H9 (cell line): Measurements from ENCODE around the gene MZF1. TPM values are rescaled to one million over a fixed set of nuclear protein-coding genes. Genes with fewer than 3 reads are reported as not detected.

Source experiments
- DNase-seq: peaks from one replicate; pipeline ENCODE4 v3.0.0-alpha.2; 2017
- H2AFZ ChIP-seq: one replicate; pipeline ENCODE4 v1.6.1; 2013; ENCODE audit warnings: mild to moderate bottlenecking, low read length, control low read depth, moderate library complexity
- H2AK5ac ChIP-seq: 2 replicates; pipeline ENCODE4 v1.6.1; 2013; ENCODE audit warnings: low read length, control low read depth, mixed read lengths; ENCODE audit not compliant: insufficient read length
- H2BK120ac ChIP-seq: one replicate; pipeline ENCODE4 v1.6.1; 2013; ENCODE audit warnings: low read depth, mild to moderate bottlenecking, low read length, control low read depth, inconsistent platforms; ENCODE audit not compliant: poor library complexity, severe bottlenecking
- H2BK12ac ChIP-seq: 2 replicates; pipeline ENCODE4 v1.6.1; 2013; ENCODE audit warnings: low read length, control low read depth, mixed read lengths, low read depth; ENCODE audit not compliant: insufficient read length
- H2BK15ac ChIP-seq: 2 replicates; pipeline ENCODE4 v1.6.1; 2013; ENCODE audit warnings: low read depth, low read length, control low read depth
- H2BK20ac ChIP-seq: one replicate; pipeline ENCODE4 v1.6.1; 2013; ENCODE audit warnings: low read depth, mild to moderate bottlenecking, low read length, control low read depth, inconsistent platforms; ENCODE audit not compliant: poor library complexity, severe bottlenecking
- H2BK5ac ChIP-seq: 2 replicates; pipeline ENCODE4 v1.6.1; 2013; ENCODE audit warnings: low read length, control low read depth, mixed read lengths; ENCODE audit not compliant: insufficient read length
- H3K14ac ChIP-seq: 2 replicates; pipeline ENCODE4 v1.6.1; 2013; ENCODE audit warnings: low read length, control low read depth; ENCODE audit not compliant: insufficient read depth
- H3K18ac ChIP-seq: 2 replicates; pipeline ENCODE4 v1.6.1; 2013; ENCODE audit warnings: low read depth, mild to moderate bottlenecking, mixed read lengths, low read length, control low read depth; ENCODE audit not compliant: insufficient read length
- H3K23ac ChIP-seq: 2 replicates; pipeline ENCODE4 v1.6.1; 2013; ENCODE audit warnings: low read length, control low read depth, mixed read lengths, low read depth; ENCODE audit not compliant: insufficient read length
- H3K23me2 ChIP-seq: 2 replicates; pipeline ENCODE4 v1.6.1; 2013; ENCODE audit warnings: low read depth, mild to moderate bottlenecking, mixed read lengths, low read length, control low read depth; ENCODE audit not compliant: insufficient read length, poor library complexity, severe bottlenecking
- H3K27ac ChIP-seq: 2 replicates; pipeline ENCODE4 v1.5.1; 2013; ENCODE audit warnings: low read length, control low read depth, mixed read lengths, low read depth; ENCODE audit not compliant: insufficient read length
- H3K27me3 ChIP-seq: 2 replicates; pipeline ENCODE4 v1.6.1; 2013; ENCODE audit warnings: low read length, control low read depth, inconsistent platforms; ENCODE audit not compliant: insufficient read depth
- H3K4ac ChIP-seq: 2 replicates; pipeline ENCODE4 v1.6.1; 2013; ENCODE audit warnings: low read depth, mild to moderate bottlenecking, control low read depth, inconsistent platforms, low read length, moderate library complexity
- H3K4me1 ChIP-seq: 2 replicates; pipeline ENCODE4 v1.6.1; 2013; ENCODE audit warnings: low read length, control low read depth, inconsistent platforms; ENCODE audit not compliant: insufficient read depth
- H3K4me2 ChIP-seq: 2 replicates; pipeline ENCODE4 v1.6.1; 2013; ENCODE audit warnings: low read length, control low read depth, mixed read lengths; ENCODE audit not compliant: insufficient read length, insufficient read depth
- H3K56ac ChIP-seq: 2 replicates; pipeline ENCODE4 v1.6.1; 2013; ENCODE audit warnings: low read depth, mild to moderate bottlenecking, mixed read lengths, low read length, control low read depth; ENCODE audit not compliant: insufficient read length
- H3K79me1 ChIP-seq: 2 replicates; pipeline ENCODE4 v1.6.1; 2013; ENCODE audit warnings: low read depth, mild to moderate bottlenecking, moderate library complexity, low read length, control low read depth, inconsistent platforms; ENCODE audit not compliant: insufficient read depth, poor library complexity, severe bottlenecking
- H3K79me2 ChIP-seq: 2 replicates; pipeline ENCODE4 v1.6.1; 2013; ENCODE audit warnings: low read length, control low read depth, inconsistent platforms; ENCODE audit not compliant: insufficient read depth
- H3K9ac ChIP-seq: 2 replicates; pipeline ENCODE4 v1.6.1; 2013; ENCODE audit warnings: low read length, control low read depth, mixed read lengths; ENCODE audit not compliant: insufficient read length; ENCODE audit errors: extremely low read depth
- H3K9me3 ChIP-seq: one replicate; pipeline ENCODE4 v1.6.1; 2013; ENCODE audit warnings: low read depth, low read length, inconsistent platforms; ENCODE audit not compliant: control insufficient read depth
- H3T11ph ChIP-seq: one replicate; pipeline ENCODE4 v1.6.1; 2013; ENCODE audit warnings: mild to moderate bottlenecking, low read length, control low read depth, inconsistent platforms
- H4K20me1 ChIP-seq: one replicate; pipeline ENCODE4 v1.6.1; 2013; ENCODE audit not compliant: control insufficient read depth, insufficient read length, insufficient read depth
- H4K5ac ChIP-seq: 2 replicates; pipeline ENCODE4 v1.6.1; 2013; ENCODE audit warnings: low read depth, mild to moderate bottlenecking, mixed read lengths, low read length, control low read depth; ENCODE audit not compliant: insufficient read length
- H4K8ac ChIP-seq: replicated peaks from 2 replicates; pipeline ENCODE4 v1.6.1; 2013; ENCODE audit warnings: low read length, control low read depth, mixed read lengths, low read depth; ENCODE audit not compliant: insufficient read length
- H4K91ac ChIP-seq: 2 replicates; pipeline ENCODE4 v1.6.1; 2013; ENCODE audit warnings: low read depth, mild to moderate bottlenecking, moderate library complexity, mixed read lengths, low read length, control low read depth; ENCODE audit not compliant: insufficient read length
- H3K27ac Mint-ChIP-seq, 3 experiments: 2 replicates in 2 of 3; 3 replicates in 1 of 3; pipeline ENCODE4 v1.8.0; 2020 to 2021; ENCODE audit warnings: mixed read lengths in 3 of 3, mild to moderate bottlenecking in 1 of 3, moderate library complexity in 1 of 3
- H3K27me3 Mint-ChIP-seq: 2 replicates; pipeline ENCODE4 v1.8.0; 2021; ENCODE audit warnings: low read depth, mild to moderate bottlenecking, moderate library complexity, mixed read lengths
- H3K36me3 Mint-ChIP-seq, 3 experiments: 2 replicates in 2 of 3; 3 replicates in 1 of 3; pipeline ENCODE4 v1.8.0; 2020 to 2021; ENCODE audit warnings: low read depth in 3 of 3, mixed read lengths in 3 of 3; ENCODE audit not compliant: insufficient read depth in 1 of 3
- H3K4me1 Mint-ChIP-seq, 2 experiments: 2 replicates each; pipeline ENCODE4 v1.8.0; 2020; ENCODE audit warnings: mixed read lengths in 2 of 2
- H3K4me3 Mint-ChIP-seq, 2 experiments: 2 replicates in 1 of 2; 3 replicates in 1 of 2; pipeline ENCODE4 v1.8.0; 2020 to 2021; ENCODE audit warnings: mild to moderate bottlenecking in 2 of 2, mixed read lengths in 2 of 2, moderate library complexity in 1 of 2
- H3K9me3 Mint-ChIP-seq, 2 experiments: 2 replicates in 1 of 2; 3 replicates in 1 of 2; pipeline ENCODE4 v1.8.0; 2020; ENCODE audit warnings: mild to moderate bottlenecking in 2 of 2, mixed read lengths in 2 of 2, moderate library complexity in 1 of 2
- CTCF ChIP-seq: fragments of 200-600 bp; sonication (generic); conservative IDR thresholded peaks from 3 replicates; pipeline ENCODE4 v1.8.0; 2021; ENCODE audit warnings: antibody characterized with exemption, mild to moderate bottlenecking
- WGBS: extraction: QIAGEN DNeasy Blood & Tissue Kit; methylation state at CpG from one replicate; pipeline ENCODE4 v1.1.7; 2013; ENCODE audit warnings: missing lambda C conversion rate, low lambda C conversion rate, mixed read lengths; ENCODE audit not compliant: insufficient read length; ENCODE audit errors: extremely low coverage; 5-methylcytosine and 5-hydroxymethylcytosine counted together
- total RNA-seq: library from RNA; stranded (reverse); gene quantifications from 2 replicates; pipeline ENCODE4 v1.2.1, GENCODE V29; 2021

The MZF1 gene
- total RNA-seq, 1 experiment from 2014 or later, result 23.6 TPM

- Mint-ChIP-seq H3K36me3 (peaks cover 22 to 57% (median 40%) of the 10 kb centered on the region in 3 experiments; a peak in 6 of 7 replicates), H3K9me3 (no peaks in the 10 kb centered on the region; a peak in 2 of 5 replicates), H3K27ac (peak overlapping the region; percentile 74 to 87 (median 86); a peak in 6 of 7 replicates), H3K27me3 (peaks cover 1% of the 10 kb centered on the region; the same call in 1 of the 2 replicates), H3K4me3 (peak overlapping the region; percentile 96 to 99), H3K4me1 (peaks cover 26 to 45% of the 10 kb centered on the region in 2 experiments)
- DNase-seq, result no peak
- no peak for TF ChIP-seq CTCF
- no peak overlapping the region for H3K4ac ChIP-seq
- no peak overlapping the region for H3K23ac ChIP-seq
- H2BK5ac ChIP-seq, result no peak overlapping the region
- no peak overlapping the region for H2AFZ ChIP-seq
- no peak overlapping the region for H4K5ac ChIP-seq
- H4K8ac ChIP-seq, result no peak overlapping the region
- no peak overlapping the region for H2AK5ac ChIP-seq
- H3K27me3 ChIP-seq, result no peaks in the 10 kb centered on the region
- H3K79me1 ChIP-seq, result no peaks in the 10 kb centered on the region
- H2BK20ac ChIP-seq, result no peak overlapping the region
- no CpG with 5 or more reads among the region's 16 CpGs for WGBS
- no peak overlapping the region for H3K9ac ChIP-seq
- H3K27ac ChIP-seq, result no peak overlapping the region
- peaks cover 8% of the 10 kb centered on the region; the same call in 1 of the 2 replicates for H3K79me2 ChIP-seq
- H4K91ac ChIP-seq, result no peak overlapping the region
- H2BK15ac ChIP-seq, result no peak overlapping the region
- H3K56ac ChIP-seq, result no peak overlapping the region
- H2BK120ac ChIP-seq, result no peak overlapping the region
- H2BK12ac ChIP-seq, result no peak overlapping the region
- H3K9me3 ChIP-seq, result no peaks in the 10 kb centered on the region
- peaks cover 16% of the 10 kb centered on the region for H3K23me2 ChIP-seq
- H3K18ac ChIP-seq, result no peak overlapping the region
- no peak overlapping the region for H3T11ph ChIP-seq
- H3K14ac ChIP-seq, result no peak overlapping the region
- no peaks in the 10 kb centered on the region for H3K4me1 ChIP-seq
- H4K20me1 ChIP-seq, result no peaks in the 10 kb centered on the region
- H3K4me2 ChIP-seq, result no peak overlapping the region
Observed at GRCh38 chr19:58555920-58556621, 17.1 kb downstream of the MZF1 start.
